ENCODE data around the gene TUBB2A.

DNA sequence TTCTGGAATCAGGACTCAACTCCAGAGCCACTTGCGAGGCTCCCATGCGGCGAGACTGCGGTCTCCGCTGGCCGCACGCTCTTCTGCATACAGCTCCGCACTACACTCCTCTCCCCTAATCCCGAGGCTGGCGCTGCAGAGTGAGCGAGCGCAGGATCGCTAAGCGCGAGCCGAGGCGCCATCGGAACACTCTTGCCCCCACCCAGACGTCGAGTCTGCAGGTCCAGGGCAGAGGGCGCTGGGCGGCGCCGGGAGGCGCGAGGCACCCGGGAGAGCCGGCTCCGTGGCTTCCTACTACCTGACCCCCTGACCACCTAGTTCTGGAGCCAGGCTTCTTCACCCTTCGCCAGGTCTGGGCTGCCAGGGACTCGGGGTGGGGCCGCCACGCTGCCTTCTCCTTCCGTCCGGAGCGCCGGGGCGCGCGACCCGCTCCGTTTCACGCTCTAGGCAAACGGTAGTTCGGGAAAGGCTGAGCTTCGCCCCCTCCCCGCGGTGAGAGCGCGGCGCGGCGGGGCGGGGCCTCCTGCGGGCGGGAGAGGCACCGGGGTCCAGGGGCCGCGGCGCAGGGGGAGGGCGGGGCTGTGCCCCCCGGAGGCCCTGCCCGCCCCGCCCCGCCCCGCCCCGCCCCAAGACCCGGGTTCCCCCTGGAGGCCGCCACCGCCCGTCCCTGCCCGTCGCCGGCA lies 5.4 kb upstream of the TUBB2A start:
- TF ChIP-seq, protein P1, sequence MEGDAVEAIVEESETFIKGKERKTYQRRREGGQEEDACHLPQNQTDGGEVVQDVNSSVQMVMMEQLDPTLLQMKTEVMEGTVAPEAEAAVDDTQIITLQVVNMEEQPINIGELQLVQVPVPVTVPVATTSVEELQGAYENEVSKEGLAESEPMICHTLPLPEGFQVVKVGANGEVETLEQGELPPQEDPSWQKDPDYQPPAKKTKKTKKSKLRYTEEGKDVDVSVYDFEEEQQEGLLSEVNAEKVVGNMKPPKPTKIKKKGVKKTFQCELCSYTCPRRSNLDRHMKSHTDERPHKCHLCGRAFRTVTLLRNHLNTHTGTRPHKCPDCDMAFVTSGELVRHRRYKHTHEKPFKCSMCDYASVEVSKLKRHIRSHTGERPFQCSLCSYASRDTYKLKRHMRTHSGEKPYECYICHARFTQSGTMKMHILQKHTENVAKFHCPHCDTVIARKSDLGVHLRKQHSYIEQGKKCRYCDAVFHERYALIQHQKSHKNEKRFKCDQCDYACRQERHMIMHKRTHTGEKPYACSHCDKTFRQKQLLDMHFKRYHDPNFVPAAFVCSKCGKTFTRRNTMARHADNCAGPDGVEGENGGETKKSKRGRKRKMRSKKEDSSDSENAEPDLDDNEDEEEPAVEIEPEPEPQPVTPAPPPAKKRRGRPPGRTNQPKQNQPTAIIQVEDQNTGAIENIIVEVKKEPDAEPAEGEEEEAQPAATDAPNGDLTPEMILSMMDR (conservative IDR thresholded peaks at IDR 0.05; ENCODE audit: low read depth, low read length) = no peak
- TF ChIP-seq EZH2 (IDR thresholded peaks at IDR 0.05; ENCODE audit: low read length, unreplicated experiment) = no peak
